HepG2 (cell line): ENCODE data around the gene STKLD1. TPM values are rescaled to one million over a fixed set of nuclear protein-coding genes. Genes with fewer than 3 reads are reported as not detected.

Experiments
- CBFB ChIP-seq: sonication (generic); formaldehyde crosslinking; IDR thresholded peaks from 2 replicates; pipeline ENCODE4 v1.4.0; 2020; ENCODE audit warnings: missing genetic modification reagents
- NFKB2 ChIP-seq: sonication (generic); formaldehyde crosslinking; IDR thresholded peaks from 2 replicates; pipeline ENCODE4 v1.4.0; 2020; ENCODE audit warnings: missing genetic modification reagents, borderline replicate concordance
- RARG ChIP-seq: sonication (generic); formaldehyde crosslinking; IDR thresholded peaks from 2 replicates; pipeline ENCODE4 v1.4.0; 2020; ENCODE audit warnings: low read depth, mild to moderate bottlenecking, missing genetic modification reagents
- SMAD1 ChIP-seq: sonication (generic); formaldehyde crosslinking; IDR thresholded peaks from 2 replicates; pipeline ENCODE4 v1.4.0; 2020; ENCODE audit warnings: missing genetic modification reagents, low read depth, mild to moderate bottlenecking, borderline replicate concordance
- SMYD3 ChIP-seq: sonication (generic); formaldehyde crosslinking; IDR thresholded peaks from 2 replicates; pipeline ENCODE4 v1.8.1; 2023; ENCODE audit warnings: mild to moderate bottlenecking, missing genetic modification reagents
- TFDP2 ChIP-seq: sonication (generic); formaldehyde crosslinking; IDR thresholded peaks from 2 replicates; pipeline ENCODE4 v1.4.0; 2020; ENCODE audit warnings: missing genetic modification reagents
- USF2 ChIP-seq, 2 experiments: sonication (generic) in 1 of 2; formaldehyde crosslinking in 1 of 2; IDR thresholded peaks; 2 replicates each; pipeline versions ENCODE4 v1.5.1 to v1.6.1; 2011 to 2020; ENCODE audit warnings: borderline replicate concordance in 1 of 2, low read depth in 1 of 2, low read length in 1 of 2, mild to moderate bottlenecking in 1 of 2, missing genetic modification reagents in 1 of 2, moderate library complexity in 1 of 2
- ZNF138 ChIP-seq: sonication (generic); formaldehyde crosslinking; IDR thresholded peaks from 2 replicates; pipeline ENCODE4 v1.5.0; 2020; ENCODE audit warnings: mild to moderate bottlenecking, low read depth, missing genetic modification reagents
- ZNF276 ChIP-seq: sonication (generic); formaldehyde crosslinking; IDR thresholded peaks from 2 replicates; pipeline ENCODE4 v1.4.0; 2020; ENCODE audit warnings: mild to moderate bottlenecking, low read depth, missing genetic modification reagents
- ZNF281 ChIP-seq: sonication (generic); formaldehyde crosslinking; IDR thresholded peaks from 2 replicates; pipeline ENCODE4 v1.4.0; 2020; ENCODE audit warnings: missing genetic modification reagents, borderline replicate concordance
- ZNF547 ChIP-seq: sonication (generic); formaldehyde crosslinking; IDR thresholded peaks from 2 replicates; pipeline ENCODE4 v1.5.1; 2020; ENCODE audit warnings: mild to moderate bottlenecking, missing genetic modification reagents
- ZNF704 ChIP-seq: sonication (generic); formaldehyde crosslinking; IDR thresholded peaks from 2 replicates; pipeline ENCODE4 v1.8.1; 2023; ENCODE audit warnings: mild to moderate bottlenecking, inconsistent platforms, moderate library complexity, missing genetic modification reagents, borderline replicate concordance
- ZNF780A ChIP-seq: sonication (generic); formaldehyde crosslinking; IDR thresholded peaks from 2 replicates; pipeline ENCODE4 v1.8.0; 2022; ENCODE audit warnings: mild to moderate bottlenecking, missing genetic modification reagents, moderate library complexity
- ZSCAN21 ChIP-seq: sonication (generic); formaldehyde crosslinking; IDR thresholded peaks from 2 replicates; pipeline ENCODE4 v1.8.0; 2022; ENCODE audit warnings: mild to moderate bottlenecking, missing genetic modification reagents, moderate library complexity, borderline replicate concordance
- ZSCAN22 ChIP-seq: sonication (generic); formaldehyde crosslinking; IDR thresholded peaks from 2 replicates; pipeline ENCODE4 v1.4.0; 2020; ENCODE audit warnings: mild to moderate bottlenecking, missing genetic modification reagents
- polyA plus RNA-seq, 8 experiments: library from polyadenylated mRNA; depleted of rRNA in 3 of 8; stranded (reverse) in 7 of 8; unstranded in 1 of 8; fragments of >200 nt; fragmentation: Illumina TruSeq in 4 of 8; extraction: Trizol in 4 of 8; gene quantifications; 2 replicates each; pipeline versions ENCODE4 v1.2.1 to v1.2.3, GENCODE V29; 2011 to 2016; ENCODE audit warnings: low read depth in 4 of 8, missing spikeins in 1 of 8, mixed read lengths in 1 of 8; ENCODE audit not compliant: insufficient read depth in 1 of 8
- total RNA-seq, 5 experiments: library from RNA; depleted of rRNA; stranded (reverse); fragments of >200 nt; fragmentation: Illumina TruSeq; extraction: Trizol; gene quantifications; 2 replicates each; pipeline ENCODE4 v1.2.3, GENCODE V29; 2016; ENCODE audit warnings: low read depth in 1 of 5
- TF ChIP-seq, protein P1 (sequence below): IDR thresholded peaks from 2 replicates; pipeline ENCODE4 v1.6.1; 2016; ENCODE audit warnings: missing genetic modification reagents, missing compliant biosample characterization
- TF ChIP-seq, protein P2 (sequence below): sonication (generic); formaldehyde crosslinking; IDR thresholded peaks from 2 replicates; pipeline ENCODE4 v1.4.0; 2020; ENCODE audit warnings: missing genetic modification reagents; ENCODE audit errors: not compliant biosample characterization

The STKLD1 gene
- total and polyA plus RNA-seq, 2 of the 13 experiments (the other 11 are each of a cell fraction or from before 2014, with no cell fraction given), result 1.5 to 2.2 TPM

DNA sequence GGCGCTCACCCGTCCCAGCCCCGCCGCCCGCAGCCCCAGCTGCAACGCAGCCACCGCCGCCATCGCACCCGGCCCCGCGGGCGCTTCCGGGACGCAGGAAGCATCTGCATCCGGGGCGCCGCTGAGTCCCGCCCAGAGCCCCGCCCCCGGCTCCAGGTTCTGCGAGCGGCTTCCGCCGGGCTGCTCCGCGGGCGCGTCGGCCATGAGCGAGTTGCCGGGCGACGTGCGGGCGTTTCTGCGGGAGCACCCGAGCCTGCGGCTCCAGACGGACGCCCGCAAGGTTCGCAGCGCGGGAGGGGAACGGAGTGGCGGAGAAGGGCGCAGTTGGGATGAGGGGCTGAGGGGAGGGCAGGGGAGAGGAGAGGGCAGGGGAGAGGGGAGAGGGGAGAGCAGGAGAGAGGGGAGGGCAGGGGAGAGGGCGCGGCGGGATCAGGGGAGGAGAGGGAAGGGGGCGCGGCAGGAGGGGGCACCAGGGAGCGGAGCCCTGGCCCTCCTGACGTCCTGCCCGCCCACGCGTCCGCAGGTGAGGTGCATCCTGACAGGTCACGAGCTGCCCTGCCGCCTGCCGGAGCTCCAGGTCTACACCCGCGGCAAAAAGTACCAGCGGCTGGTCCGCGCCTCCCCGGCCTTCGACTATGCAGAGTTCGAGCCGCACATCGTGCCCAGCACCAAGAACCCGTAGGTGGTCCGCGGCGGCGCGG is 19.6 kb upstream of the STKLD1 start, which contains the start of the genes SURF1 and SURF2 (continued):
- TF ChIP-seq ZNF281 (CRISPR knock-in tag), result no peak
- TF ChIP-seq USF2 (IDR thresholded peaks at IDR 0.05; ENCODE audit: low read depth, low read length), result no peak
- TF ChIP-seq USF2 (CRISPR knock-in tag; IDR thresholded peaks at IDR 0.05; ENCODE audit: borderline replicate concordance), result no peak
- 0 out of 2 replicates have a peak, but pooled peaks have one; percentile 48 for TF ChIP-seq ZNF704
- no peak for TF ChIP-seq ZNF276 (CRISPR knock-in tag)
- peak; percentile 30; the same call in 1 of the 2 replicates for TF ChIP-seq TFDP2 (CRISPR knock-in tag)
- no peak for TF ChIP-seq CBFB (CRISPR knock-in tag)
- peak; percentile 25; the same call in 1 of the 2 replicates for TF ChIP-seq NFKB2
- no peak for TF ChIP-seq RARG (CRISPR knock-in tag)
- no peak for TF ChIP-seq SMAD1 (CRISPR knock-in tag)
- TF ChIP-seq ZSCAN22, result no peak
- TF ChIP-seq ZSCAN21 (CRISPR knock-in tag), result no peak
- TF ChIP-seq ZNF780A (CRISPR knock-in tag), result no peak
- TF ChIP-seq, protein P1, sequence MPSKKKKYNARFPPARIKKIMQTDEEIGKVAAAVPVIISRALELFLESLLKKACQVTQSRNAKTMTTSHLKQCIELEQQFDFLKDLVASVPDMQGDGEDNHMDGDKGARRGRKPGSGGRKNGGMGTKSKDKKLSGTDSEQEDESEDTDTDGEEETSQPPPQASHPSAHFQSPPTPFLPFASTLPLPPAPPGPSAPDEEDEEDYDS (CRISPR knock-in tag), result no peak
- no peak for TF ChIP-seq SMYD3 (CRISPR knock-in tag)
- TF ChIP-seq, protein P2, sequence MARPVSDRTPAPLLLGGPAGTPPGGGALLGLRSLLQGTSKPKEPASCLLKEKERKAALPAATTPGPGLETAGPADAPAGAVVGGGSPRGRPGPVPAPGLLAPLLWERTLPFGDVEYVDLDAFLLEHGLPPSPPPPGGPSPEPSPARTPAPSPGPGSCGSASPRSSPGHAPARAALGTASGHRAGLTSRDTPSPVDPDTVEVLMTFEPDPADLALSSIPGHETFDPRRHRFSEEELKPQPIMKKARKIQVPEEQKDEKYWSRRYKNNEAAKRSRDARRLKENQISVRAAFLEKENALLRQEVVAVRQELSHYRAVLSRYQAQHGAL (CRISPR knock-in tag), result no peak
- TF ChIP-seq ZNF138 (CRISPR knock-in tag), result no peak
- peak; percentile 78 for TF ChIP-seq ZNF547 (CRISPR knock-in tag)
